Measurements from ENCODE around the gene KCNQ5. TPM values are rescaled to one million over a fixed set of nuclear protein-coding genes. Genes with fewer than 3 reads are reported as not detected.

The KCNQ5 gene
- total RNA-seq, 1 experiment from 2014 or later, result 17.8 TPM

DNA sequence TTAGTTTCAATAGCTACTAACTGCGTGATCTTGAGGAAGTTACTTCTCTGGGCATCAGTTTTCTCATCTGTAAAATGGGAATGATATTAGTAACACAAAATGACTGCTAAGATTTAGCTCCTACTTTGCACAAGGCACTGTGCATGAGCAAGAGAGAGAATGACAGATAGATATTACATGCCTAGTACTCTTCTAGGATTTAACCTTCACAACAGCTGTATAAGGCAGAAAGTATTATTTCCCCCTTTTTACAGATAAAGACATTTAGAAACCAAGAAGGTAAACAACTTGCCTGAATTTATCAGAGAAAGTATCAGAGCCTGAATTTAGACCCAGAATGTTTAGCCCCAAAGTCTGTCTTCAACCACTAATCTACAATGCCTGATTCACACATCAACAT is 321.8 kb downstream of the KCNQ5 start:
- no peak for TF ChIP-seq CTCF (conservative IDR thresholded peaks at IDR 0.05; ENCODE audit: low read depth, low read length)
- no peak for TF ChIP-seq EZH2 (IDR thresholded peaks at IDR 0.05; ENCODE audit: borderline replicate concordance, low read depth, low read length, poor library complexity, severe bottlenecking)
- no TSS peak for BruUV-seq (replicated peaks)
- Histone ChIP-seq H3K9me3 (ENCODE audit: low read depth, low read length, poor library complexity, severe bottlenecking) (no peaks in the 10 kb centered on the region), H3K4me3 (ENCODE audit: low read depth, low read length, poor library complexity, severe bottlenecking) (no peak overlapping the region), H3K36me3 (ENCODE audit: insufficient read depth, low read length, poor library complexity, severe bottlenecking) (no peaks in the 10 kb centered on the region), H3K27ac (ENCODE audit: low read depth, low read length, poor library complexity, severe bottlenecking) (no peak overlapping the region), H3K4me1 (ENCODE audit: insufficient read depth, low read length, poor library complexity, severe bottlenecking) (no peaks in the 10 kb centered on the region), H3K27me3 (replicated peaks; ENCODE audit: insufficient read depth, low read depth, low read length, poor library complexity) (no peaks in the 10 kb centered on the region)
- intact Hi-C loops (cut with micrococcal nuclease; ENCODE audit: unreplicated experiment), result no loop called here
- ChIA-PET POLR2A (ENCODE audit: low non-redundant PET) (no interaction called here), CTCF (no interaction called here)
- DNase-seq (ENCODE audit: low spot score), result no peak

GRCh38 chr6:72944660-72945059 is 322.8 kb downstream of the KCNQ5 start:
- TF ChIP-seq EZH2 (IDR thresholded peaks at IDR 0.05; ENCODE audit: borderline replicate concordance, low read depth, low read length, poor library complexity, severe bottlenecking) (no peak), CTCF (conservative IDR thresholded peaks at IDR 0.05; ENCODE audit: low read depth, low read length) (no peak)
- Histone ChIP-seq H3K27ac (ENCODE audit: low read depth, low read length, poor library complexity, severe bottlenecking) (no peak overlapping the region), H3K27me3 (replicated peaks; ENCODE audit: insufficient read depth, low read depth, low read length, poor library complexity) (no peaks in the 10 kb centered on the region), H3K9me3 (ENCODE audit: low read depth, low read length, poor library complexity, severe bottlenecking) (no peaks in the 10 kb centered on the region), H3K4me1 (ENCODE audit: insufficient read depth, low read length, poor library complexity, severe bottlenecking) (peaks cover 6% of the 10 kb centered on the region), H3K36me3 (ENCODE audit: insufficient read depth, low read length, poor library complexity, severe bottlenecking) (no peaks in the 10 kb centered on the region), H3K4me3 (ENCODE audit: low read depth, low read length, poor library complexity, severe bottlenecking) (no peak overlapping the region)
- intact Hi-C loops (cut with micrococcal nuclease; ENCODE audit: unreplicated experiment), result no loop called here
- CTCF ChIA-PET, result no interaction called here
- no TSS peak for BruUV-seq (replicated peaks)
- DNase-seq (ENCODE audit: low spot score), result no peak
- POLR2A ChIA-PET (ENCODE audit: low non-redundant PET), result no interaction called here

DNA sequence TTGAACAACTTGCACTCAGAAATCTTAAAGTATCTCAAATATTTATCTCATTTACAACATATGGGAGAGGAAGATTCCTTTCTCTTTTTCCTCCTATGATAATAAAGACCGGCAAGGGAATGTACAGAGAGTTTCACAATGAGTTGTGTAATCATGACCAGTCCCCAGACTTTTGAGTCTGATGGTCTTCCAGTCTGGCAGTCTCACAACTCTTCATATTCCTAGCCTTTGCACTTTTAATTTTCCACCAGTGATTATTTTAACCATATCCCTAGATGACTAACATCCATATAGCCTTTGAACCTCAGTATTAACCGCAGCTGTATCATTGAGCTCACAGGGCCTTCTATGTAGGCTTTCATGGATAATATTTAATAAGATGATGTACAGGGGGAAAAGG is 324.9 kb downstream of the KCNQ5 start:
- Histone ChIP-seq H3K9me3 (ENCODE audit: low read depth, low read length, poor library complexity, severe bottlenecking) (no peaks in the 10 kb centered on the region), H3K27ac (ENCODE audit: low read depth, low read length, poor library complexity, severe bottlenecking) (no peak overlapping the region), H3K36me3 (ENCODE audit: insufficient read depth, low read length, poor library complexity, severe bottlenecking) (no peaks in the 10 kb centered on the region), H3K27me3 (replicated peaks; ENCODE audit: insufficient read depth, low read depth, low read length, poor library complexity) (no peaks in the 10 kb centered on the region), H3K4me3 (ENCODE audit: low read depth, low read length, poor library complexity, severe bottlenecking) (no peak overlapping the region), H3K4me1 (ENCODE audit: insufficient read depth, low read length, poor library complexity, severe bottlenecking) (peaks cover 21% of the 10 kb centered on the region)
- TF ChIP-seq EZH2 (IDR thresholded peaks at IDR 0.05; ENCODE audit: borderline replicate concordance, low read depth, low read length, poor library complexity, severe bottlenecking) (no peak), CTCF (conservative IDR thresholded peaks at IDR 0.05; ENCODE audit: low read depth, low read length) (no peak)
- no peak for DNase-seq (ENCODE audit: low spot score)
- no TSS peak for BruUV-seq (replicated peaks)
- CTCF ChIA-PET, result no interaction called here
- intact Hi-C loops (cut with micrococcal nuclease; ENCODE audit: unreplicated experiment), result no loop called here
- POLR2A ChIA-PET (ENCODE audit: low non-redundant PET), result no interaction called here
